NCI-H446 treated with DMSO at 0.1 percent for 48 hours (cell line): ENCODE data around the gene DYNLT2B.
"Not testable (repeated sequence)": the region's sequence is repeated elsewhere in the genome, so short reads cannot be mapped to it uniquely, and the experiment has no call there.

Source experiments
- DNase-seq: peaks from one replicate; lab custom pipeline; 2025; lab: John Stamatoyannopoulos, UW

The DYNLT2B gene

GRCh38 chr3:196326936-196327335, 8.9 kb upstream of the DYNLT2B start:
- DNase-seq = no peak

GRCh38 chr3:196323691-196324090, 5.7 kb upstream of the DYNLT2B start:
- peak; percentile 40 for DNase-seq

- no peak for DNase-seq
These were observed 5.0 kb upstream of the DYNLT2B start for GRCh38 chr3:196323016-196323415.

GRCh38 chr3:196321162-196321561, 3.1 kb upstream of the DYNLT2B start:
- no peak for DNase-seq

- no peak for DNase-seq
These were observed 2.1 kb upstream of the DYNLT2B start for GRCh38 chr3:196320137-196320536.

GRCh38 chr3:196316799-196317686, 997 bp downstream of the DYNLT2B start:
- not testable (repeated sequence) for DNase-seq

- no peak for DNase-seq
These were observed 2.2 kb downstream of the DYNLT2B start for GRCh38 chr3:196315821-196316220.

GRCh38 chr3:196314597-196314996, 3.4 kb downstream of the DYNLT2B start:
- DNase-seq = no peak

GRCh38 chr3:196314086-196314485, 4.0 kb downstream of the DYNLT2B start:
- DNase-seq = not testable (repeated sequence)

GRCh38 chr3:196302960-196303359, 15.1 kb downstream of the DYNLT2B start:
- DNase-seq = not testable (repeated sequence)

GRCh38 chr3:196302551-196302950, 15.5 kb downstream of the DYNLT2B start:
- not testable (repeated sequence) for DNase-seq

GRCh38 chr3:196298521-196298920, 19.5 kb downstream of the DYNLT2B start:
- no peak for DNase-seq

- DNase-seq = no peak
These were observed 25.6 kb downstream of the DYNLT2B start for GRCh38 chr3:196292286-196292923.

- DNase-seq = peak; percentile 27
These were observed 29.9 kb downstream of the DYNLT2B start for GRCh38 chr3:196288141-196288460.

- DNase-seq = peak; percentile 88
These were observed 30.4 kb downstream of the DYNLT2B start, which contains the start of gene PCYT1A for GRCh38 chr3:196287440-196288140. Gene PCYT1A (minus strand): TSS chr3:196287726. CDS start chr3:196270531, 17,195 bp downstream.

- no peak for DNase-seq
These were observed 31.0 kb downstream of the DYNLT2B start for GRCh38 chr3:196287090-196287439.

GRCh38 chr3:196284396-196284795, 33.6 kb downstream of the DYNLT2B start:
- no peak for DNase-seq

GRCh38 chr3:196281962-196282361, 36.1 kb downstream of the DYNLT2B start:
- no peak for DNase-seq

- no peak for DNase-seq
These were observed 37.2 kb downstream of the DYNLT2B start for GRCh38 chr3:196280689-196281440.

- DNase-seq = no peak
These were observed 42.9 kb downstream of the DYNLT2B start for GRCh38 chr3:196275126-196275525.

- no peak for DNase-seq
These were observed 43.5 kb downstream of the DYNLT2B start for GRCh38 chr3:196274585-196274984.

GRCh38 chr3:196273655-196274054, 44.4 kb downstream of the DYNLT2B start:
- no peak for DNase-seq
